SK-N-SH treated with all-trans-retinoic acid at 6 μM for 48 hours (cell line): ENCODE measurements around the gene RNASE11.

Experiments used
- CSDC2 ChIP-seq: fragments of 250-450 bp; sonication (Bioruptor Pico); IDR thresholded peaks from 2 replicates; pipeline ENCODE4 v1.5.0; 2020; ENCODE audit warnings: mild to moderate bottlenecking, moderate library complexity
- ESRRG ChIP-seq: fragments of 250-450 bp; sonication (Bioruptor Pico); IDR thresholded peaks from 2 replicates; pipeline ENCODE4 v1.6.1; 2021; ENCODE audit warnings: mild to moderate bottlenecking
- ISL1 ChIP-seq: fragments of 250-450 bp; sonication (Bioruptor Pico); IDR thresholded peaks from 2 replicates; pipeline ENCODE4 v2.1.2; 2022; ENCODE audit warnings: mild to moderate bottlenecking, moderate library complexity
- RARB ChIP-seq: fragments of 250-450 bp; sonication (Bioruptor Pico); IDR thresholded peaks from 2 replicates; pipeline ENCODE4 v1.8.0; 2021; ENCODE audit warnings: mild to moderate bottlenecking, moderate library complexity
- TCF4 ChIP-seq: fragments of 250-450 bp; sonication (Bioruptor Pico); IDR thresholded peaks from 2 replicates; pipeline ENCODE4 v1.8.0; 2021; ENCODE audit warnings: mild to moderate bottlenecking, moderate library complexity, borderline replicate concordance
- TOX ChIP-seq: fragments of 250-450 bp; sonication (Bioruptor Pico); IDR thresholded peaks from 2 replicates; pipeline ENCODE4 v1.8.0; 2021; ENCODE audit warnings: mild to moderate bottlenecking, moderate library complexity, borderline replicate concordance
- ZC3H10 ChIP-seq: fragments of 250-450 bp; sonication (Bioruptor Pico); IDR thresholded peaks from 2 replicates; pipeline ENCODE4 v1.5.1; 2021; ENCODE audit warnings: mild to moderate bottlenecking, moderate library complexity
- ZFP3 ChIP-seq: fragments of 250-450 bp; sonication (Bioruptor Pico); IDR thresholded peaks from 2 replicates; pipeline ENCODE4 v1.5.0; 2020; ENCODE audit warnings: mild to moderate bottlenecking, moderate library complexity
- ZFP30 ChIP-seq: fragments of 450-650 bp; formaldehyde crosslinking; IDR thresholded peaks from 2 replicates; pipeline ENCODE4 v1.5.0; 2022; ENCODE audit warnings: mild to moderate bottlenecking, moderate library complexity
- ZNF8 ChIP-seq: fragments of 450-650 bp; formaldehyde crosslinking; IDR thresholded peaks from 2 replicates; pipeline ENCODE4 v1.5.0; 2020; ENCODE audit warnings: mild to moderate bottlenecking, moderate library complexity
- TF ChIP-seq, protein P1 (sequence below): fragments of 250-450 bp; sonication (Bioruptor Pico); IDR thresholded peaks from 2 replicates; pipeline ENCODE4 v1.5.1; 2021; ENCODE audit warnings: mild to moderate bottlenecking, moderate library complexity
- TF ChIP-seq, protein P2 (sequence below): fragments of 250-450 bp; sonication (Bioruptor Pico); IDR thresholded peaks from 2 replicates; pipeline ENCODE4 v1.8.0; 2020; ENCODE audit warnings: mild to moderate bottlenecking, moderate library complexity, borderline replicate concordance
- TF ChIP-seq, protein P3 (sequence below): fragments of 250-450 bp; sonication (Bioruptor Pico); IDR thresholded peaks from 2 replicates; pipeline ENCODE4 v1.5.1; 2020; ENCODE audit warnings: low read depth, mild to moderate bottlenecking, moderate library complexity

DNA sequence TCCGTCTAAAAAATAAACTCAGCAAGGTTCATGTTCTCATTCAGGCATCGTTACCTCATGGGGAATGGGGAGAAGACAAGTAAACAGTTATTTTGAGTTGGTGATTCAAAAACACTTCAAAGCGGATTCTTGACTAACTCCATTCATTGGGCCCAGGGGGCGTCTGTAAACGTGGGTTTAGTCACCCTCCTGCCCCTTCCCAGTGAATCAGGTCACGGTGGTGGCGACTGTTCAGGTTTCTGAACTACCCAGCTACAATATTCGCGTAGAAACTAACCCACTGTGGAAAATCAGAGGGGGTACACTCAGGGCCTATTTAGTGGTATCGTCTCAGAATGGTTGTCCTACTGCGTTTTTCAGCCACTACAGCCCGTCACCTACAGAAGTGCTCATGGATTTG, 38.5 kb upstream of the RNASE11 start:
- TF ChIP-seq, protein P1, sequence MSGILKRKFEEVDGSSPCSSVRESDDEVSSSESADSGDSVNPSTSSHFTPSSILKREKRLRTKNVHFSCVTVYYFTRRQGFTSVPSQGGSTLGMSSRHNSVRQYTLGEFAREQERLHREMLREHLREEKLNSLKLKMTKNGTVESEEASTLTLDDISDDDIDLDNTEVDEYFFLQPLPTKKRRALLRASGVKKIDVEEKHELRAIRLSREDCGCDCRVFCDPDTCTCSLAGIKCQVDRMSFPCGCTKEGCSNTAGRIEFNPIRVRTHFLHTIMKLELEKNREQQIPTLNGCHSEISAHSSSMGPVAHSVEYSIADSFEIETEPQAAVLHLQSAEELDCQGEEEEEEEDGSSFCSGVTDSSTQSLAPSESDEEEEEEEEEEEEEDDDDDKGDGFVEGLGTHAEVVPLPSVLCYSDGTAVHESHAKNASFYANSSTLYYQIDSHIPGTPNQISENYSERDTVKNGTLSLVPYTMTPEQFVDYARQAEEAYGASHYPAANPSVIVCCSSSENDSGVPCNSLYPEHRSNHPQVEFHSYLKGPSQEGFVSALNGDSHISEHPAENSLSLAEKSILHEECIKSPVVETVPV (CRISPR knock-in tag), result no peak
- TF ChIP-seq ZFP30 (CRISPR knock-in tag) (no peak), ESRRG (CRISPR knock-in tag) (no peak), ZFP3 (CRISPR knock-in tag) (no peak), ZNF8 (CRISPR knock-in tag) (no peak), TCF4 (no peak), RARB (CRISPR knock-in tag) (no peak), ISL1 (no peak), ZC3H10 (CRISPR knock-in tag) (no peak), TOX (CRISPR knock-in tag) (no peak), CSDC2 (CRISPR knock-in tag) (no peak)
- TF ChIP-seq, protein P2, sequence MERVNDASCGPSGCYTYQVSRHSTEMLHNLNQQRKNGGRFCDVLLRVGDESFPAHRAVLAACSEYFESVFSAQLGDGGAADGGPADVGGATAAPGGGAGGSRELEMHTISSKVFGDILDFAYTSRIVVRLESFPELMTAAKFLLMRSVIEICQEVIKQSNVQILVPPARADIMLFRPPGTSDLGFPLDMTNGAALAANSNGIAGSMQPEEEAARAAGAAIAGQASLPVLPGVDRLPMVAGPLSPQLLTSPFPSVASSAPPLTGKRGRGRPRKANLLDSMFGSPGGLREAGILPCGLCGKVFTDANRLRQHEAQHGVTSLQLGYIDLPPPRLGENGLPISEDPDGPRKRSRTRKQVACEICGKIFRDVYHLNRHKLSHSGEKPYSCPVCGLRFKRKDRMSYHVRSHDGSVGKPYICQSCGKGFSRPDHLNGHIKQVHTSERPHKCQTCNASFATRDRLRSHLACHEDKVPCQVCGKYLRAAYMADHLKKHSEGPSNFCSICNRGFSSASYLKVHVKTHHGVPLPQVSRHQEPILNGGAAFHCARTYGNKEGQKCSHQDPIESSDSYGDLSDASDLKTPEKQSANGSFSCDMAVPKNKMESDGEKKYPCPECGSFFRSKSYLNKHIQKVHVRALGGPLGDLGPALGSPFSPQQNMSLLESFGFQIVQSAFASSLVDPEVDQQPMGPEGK (CRISPR knock-in tag), result no peak
- TF ChIP-seq, protein P3, sequence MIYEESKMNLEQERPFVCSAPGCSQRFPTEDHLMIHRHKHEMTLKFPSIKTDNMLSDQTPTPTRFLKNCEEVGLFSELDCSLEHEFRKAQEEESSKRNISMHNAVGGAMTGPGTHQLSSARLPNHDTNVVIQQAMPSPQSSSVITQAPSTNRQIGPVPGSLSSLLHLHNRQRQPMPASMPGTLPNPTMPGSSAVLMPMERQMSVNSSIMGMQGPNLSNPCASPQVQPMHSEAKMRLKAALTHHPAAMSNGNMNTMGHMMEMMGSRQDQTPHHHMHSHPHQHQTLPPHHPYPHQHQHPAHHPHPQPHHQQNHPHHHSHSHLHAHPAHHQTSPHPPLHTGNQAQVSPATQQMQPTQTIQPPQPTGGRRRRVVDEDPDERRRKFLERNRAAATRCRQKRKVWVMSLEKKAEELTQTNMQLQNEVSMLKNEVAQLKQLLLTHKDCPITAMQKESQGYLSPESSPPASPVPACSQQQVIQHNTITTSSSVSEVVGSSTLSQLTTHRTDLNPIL, result no peak
